CD4-positive, alpha-beta T cell treated with Interleukin-2 at 100 ng/mL for 4 hours (primary cell): ENCODE data around the gene ZSWIM3.
"Not testable (repeated sequence)": the region's sequence is repeated elsewhere in the genome, so short reads cannot be mapped to it uniquely, and the experiment has no call there.

Experiments
- DNase-seq: peaks from one replicate; pipeline ENCODE4 v3.0.0-alpha.2; 2020; ENCODE audit warnings: low spot score

ZSWIM3 gene

DNA sequence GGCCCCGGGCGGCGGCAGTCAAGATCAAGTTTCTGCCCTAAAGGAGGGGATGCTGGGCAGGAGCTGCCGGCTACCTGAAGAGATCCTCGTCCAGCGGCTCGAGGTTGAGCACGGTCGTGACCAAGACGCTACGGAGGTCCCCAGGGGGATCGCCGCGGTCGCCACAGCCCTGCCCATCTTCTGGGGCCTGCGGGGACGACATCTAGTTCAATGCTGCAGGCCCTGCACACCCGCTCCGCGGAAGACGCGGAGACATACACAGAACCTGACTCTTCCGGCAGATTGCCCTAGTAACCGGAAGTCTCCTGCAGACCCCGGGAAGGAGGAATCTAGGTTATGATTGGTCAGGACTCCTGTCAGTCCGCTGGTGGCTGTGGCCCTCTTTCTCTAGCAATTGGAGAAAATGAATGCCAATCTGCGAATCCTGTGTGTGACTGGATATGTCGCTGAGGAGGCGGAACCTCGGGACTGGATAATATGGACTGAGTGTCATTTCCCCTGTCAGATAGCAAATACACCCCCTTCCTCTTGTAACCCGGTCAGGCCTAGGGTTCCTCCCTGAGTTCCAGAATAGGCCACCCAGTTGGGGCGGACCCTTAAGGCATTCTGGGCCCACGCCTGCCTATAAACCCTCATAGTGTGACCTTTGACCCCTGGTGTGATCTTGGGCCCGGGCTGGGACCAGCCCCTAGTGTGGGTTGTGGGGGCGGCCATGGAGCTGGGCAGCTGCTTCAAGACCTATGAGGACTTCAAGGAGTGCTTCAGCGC, at the start of gene ZSWIM3, which contains the start of gene ACOT8:
ZSWIM3 (plus strand) TSS at position 501 of the 768 bp plus-strand sequence; CDS start at position 713, 212 bp downstream.
ACOT8 (minus strand) TSS at position 279 of the 768 bp plus-strand sequence; CDS start at position 202, 77 bp downstream.
- peak; percentile 100 for DNase-seq

DNA sequence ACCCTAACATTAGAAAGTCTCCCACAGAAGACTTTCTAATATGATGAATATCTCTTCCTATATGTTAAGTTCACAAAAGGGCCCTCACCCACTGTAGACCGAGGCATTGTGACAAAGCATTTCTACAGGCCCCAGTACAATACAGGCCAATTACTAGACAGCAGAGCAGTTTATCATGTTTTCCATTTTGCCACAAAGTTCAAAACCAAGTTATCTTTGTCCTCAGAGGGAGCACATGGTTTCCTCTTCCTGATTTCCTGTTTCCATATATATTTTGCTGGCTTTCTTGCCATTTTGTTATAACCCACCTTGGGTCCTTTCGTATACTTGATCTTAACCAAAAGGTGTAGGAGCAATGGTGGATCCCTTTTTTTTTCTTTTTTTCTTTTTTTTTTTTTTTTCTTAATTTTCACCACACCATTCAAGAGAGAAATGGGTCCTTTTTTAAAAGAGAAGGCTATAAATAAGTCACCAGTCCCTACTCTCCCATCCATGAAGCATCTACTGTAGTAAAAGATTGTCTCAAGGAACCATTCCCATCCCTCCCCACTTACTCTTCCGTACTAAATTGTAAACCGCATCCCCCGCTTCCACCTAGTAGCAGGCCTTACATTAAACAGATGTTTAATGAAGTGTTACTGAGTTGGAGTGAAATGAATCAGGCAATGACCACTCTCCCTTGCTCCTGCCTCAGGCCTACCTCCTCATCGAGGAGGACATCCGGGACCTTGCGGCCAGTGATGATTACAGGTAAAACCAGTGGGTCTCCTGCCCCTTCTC, 47.0 kb upstream of the ZSWIM3 start:
- no peak for DNase-seq

DNA sequence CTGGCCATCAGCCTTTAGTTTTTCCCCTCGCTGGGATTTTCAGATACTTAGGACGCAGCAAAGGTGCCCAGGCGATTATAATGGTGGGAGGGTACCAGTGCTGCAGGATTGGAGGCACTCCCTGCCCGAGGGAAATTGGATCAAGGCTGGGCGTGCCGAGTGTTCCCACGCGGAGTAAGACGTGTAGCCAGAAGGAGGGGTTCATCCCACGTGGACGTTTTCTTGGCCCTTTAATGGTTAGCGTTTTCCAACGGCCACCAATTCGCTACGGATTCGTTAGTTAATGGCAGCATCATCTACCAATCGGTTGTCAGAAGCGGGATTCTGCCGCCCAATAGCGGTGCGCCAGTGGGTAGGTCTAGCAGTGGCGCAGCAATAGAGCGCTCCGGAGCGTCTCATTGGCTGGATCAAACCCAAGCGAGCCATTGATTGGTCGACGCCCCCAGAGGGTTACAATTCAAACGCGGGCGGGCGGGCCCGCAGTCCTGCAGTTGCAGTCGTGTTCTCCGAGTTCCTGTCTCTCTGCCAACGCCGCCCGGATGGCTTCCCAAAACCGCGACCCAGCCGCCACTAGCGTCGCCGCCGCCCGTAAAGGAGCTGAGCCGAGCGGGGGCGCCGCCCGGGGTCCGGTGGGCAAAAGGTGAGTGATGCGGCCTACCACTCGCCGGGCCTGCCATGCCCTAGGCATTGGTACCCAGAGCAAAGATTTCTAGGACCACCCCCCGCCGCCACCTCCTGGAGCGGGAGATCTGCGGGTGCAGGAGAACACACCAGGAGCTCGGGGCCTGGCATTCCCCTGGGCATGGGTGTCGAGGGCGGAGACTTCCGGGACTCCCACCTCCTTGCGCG, 45.0 kb upstream of the ZSWIM3 start, which contains the start of gene UBE2C:
UBE2C (plus strand) TSS at position 488 of the 849 bp plus-strand sequence; CDS start at position 540, 52 bp downstream.
- DNase-seq = peak; percentile 98

DNA sequence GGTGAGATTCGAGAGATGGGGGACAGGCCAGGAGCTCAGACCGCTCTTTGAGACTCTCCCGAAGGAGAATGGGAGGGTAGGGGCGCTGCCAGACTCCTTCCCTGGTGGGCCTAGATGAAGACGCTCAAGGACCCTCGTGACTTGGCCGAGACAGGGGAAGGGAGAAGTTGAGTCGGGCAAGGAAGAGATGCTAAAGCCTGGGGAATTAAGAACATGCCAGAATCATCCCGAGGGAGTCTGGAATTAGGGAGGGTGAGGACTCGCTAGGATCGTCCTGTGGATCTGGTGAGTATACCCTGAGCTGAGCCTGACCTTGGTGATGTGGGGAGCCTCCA, 44.4 kb upstream of the ZSWIM3 start:
- no peak for DNase-seq

DNA sequence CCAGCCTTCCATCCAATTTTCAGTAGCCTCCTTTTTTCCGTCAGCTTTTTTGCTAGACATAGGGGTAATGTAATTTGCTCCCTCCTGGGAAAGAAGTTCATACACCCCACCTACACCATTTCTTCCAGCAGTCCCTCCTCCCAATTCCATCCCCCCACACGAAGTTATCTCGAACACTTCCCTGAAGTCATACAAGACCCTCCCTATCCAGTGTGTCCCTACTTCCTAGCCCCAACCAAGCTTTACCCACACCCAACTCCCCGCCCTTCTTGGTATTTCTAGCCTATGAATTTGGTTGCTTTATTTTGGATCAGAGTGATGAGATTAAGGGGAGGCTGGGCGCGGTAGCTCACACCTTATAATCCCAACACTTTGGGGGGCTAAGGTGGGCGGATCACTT, 43.9 kb upstream of the ZSWIM3 start:
- DNase-seq = no peak

DNA sequence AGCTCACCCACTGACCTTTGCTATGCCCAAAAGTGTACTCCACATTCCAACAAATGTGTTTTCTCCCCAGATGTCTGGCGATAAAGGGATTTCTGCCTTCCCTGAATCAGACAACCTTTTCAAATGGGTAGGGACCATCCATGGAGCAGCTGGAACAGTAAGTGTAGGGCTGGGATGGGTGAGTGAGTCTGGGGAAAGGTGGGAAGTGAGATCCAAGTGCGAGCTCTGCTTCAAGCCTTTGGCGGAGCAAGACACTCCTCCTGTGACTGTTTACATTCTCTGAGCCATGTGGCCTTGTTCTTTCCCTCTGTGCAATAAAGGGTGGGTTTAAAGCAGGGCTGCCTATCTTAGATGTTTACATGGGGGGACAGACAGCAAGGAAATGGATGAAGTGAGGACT, 43.1 kb upstream of the ZSWIM3 start:
- no peak for DNase-seq

DNA sequence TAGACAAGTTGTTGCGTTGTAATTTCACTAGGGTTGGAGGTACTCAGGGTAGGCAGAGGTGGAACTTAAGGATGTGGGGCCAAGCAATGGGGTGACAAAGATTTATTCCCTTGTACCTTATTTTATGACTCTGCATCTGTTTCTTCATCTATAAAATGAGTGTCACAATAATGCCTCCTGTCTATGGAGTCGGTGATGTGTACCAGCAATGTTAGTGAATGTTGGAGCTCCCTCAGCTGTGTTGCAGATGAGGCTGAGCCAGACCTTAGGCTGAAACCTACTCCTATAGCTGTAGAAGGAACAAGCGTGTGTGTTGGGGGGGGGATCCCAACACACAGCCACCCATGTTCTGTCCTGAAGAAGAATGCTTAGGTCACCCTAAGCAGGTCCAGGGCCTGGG, 40.5 kb upstream of the ZSWIM3 start:
- no peak for DNase-seq

DNA sequence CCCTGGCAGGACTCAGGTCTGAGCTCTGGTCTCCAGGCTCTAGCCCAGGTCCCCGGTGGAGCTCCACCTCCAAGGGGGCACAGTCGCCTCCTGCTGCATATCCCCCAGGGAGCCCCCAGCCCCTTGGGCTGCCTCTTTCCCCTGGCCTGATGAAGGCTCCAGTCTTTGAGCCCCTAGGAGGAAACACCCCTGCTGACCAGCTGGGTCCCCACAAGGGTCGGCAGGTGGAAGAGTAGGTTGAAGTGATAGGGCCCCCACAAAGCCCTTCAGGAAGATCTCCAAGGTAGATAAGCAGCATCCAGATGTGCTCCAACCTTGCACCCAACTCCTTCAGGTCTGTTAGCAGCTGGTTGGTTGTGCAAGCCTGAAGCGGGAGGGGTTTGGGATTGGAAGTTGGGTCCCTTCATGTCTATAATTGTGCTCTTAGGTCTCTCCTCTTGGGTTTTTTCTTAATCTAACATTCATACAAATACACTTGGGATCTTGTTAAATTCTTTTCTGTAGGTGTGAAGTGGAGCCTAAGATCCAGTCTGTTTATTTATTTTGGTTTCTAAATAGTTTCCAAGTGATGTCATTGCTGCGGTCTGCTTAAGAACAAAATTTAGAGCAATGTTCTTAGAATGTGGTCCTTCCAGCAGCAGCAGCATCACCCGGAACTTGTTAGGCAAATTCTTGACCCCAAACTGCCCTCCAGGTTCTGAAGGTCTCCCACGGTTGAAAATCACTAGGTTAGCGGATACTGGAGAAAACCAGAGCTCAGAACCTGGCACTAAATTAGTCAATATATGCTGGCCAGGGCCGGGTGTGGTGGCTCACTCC, 39.8 kb upstream of the ZSWIM3 start:
- no peak for DNase-seq

DNA sequence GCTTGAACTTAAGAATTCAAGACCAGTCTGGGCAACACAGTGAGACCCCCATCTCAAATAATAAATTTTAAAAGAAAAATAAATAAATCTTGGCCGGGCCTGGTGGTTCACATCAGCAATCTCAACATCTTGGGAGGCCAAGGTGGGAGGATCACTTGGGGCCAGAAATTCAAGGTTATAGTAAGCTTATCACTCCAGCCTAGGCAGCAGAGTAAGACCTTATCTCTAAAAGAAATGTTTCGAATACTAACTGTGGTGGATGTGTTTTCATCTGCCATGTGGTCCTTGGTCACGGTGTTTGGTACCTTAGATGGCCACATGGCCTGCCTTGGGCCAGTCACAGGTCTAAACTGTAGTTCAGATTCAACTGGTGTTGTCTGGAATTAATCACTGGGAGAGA, 39.2 kb upstream of the ZSWIM3 start:
- DNase-seq = no peak

DNA sequence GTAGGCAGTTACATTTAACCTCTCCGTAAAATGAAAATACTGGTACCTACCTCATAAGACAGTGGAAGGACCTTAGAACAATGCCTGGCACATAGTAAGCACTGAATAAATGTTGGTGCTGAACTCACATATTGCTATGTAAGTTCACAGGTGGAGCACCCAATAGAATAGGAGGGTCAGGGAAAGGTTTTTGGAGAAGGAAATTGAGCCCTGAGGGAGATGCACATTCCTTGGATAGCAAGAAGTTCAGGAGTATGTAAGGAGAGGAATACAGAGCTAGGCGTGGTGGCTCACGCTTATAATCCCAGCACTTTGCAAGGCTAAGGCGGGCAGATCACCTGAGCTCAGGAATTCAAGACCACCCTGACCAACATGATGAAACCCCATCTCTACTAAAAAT, 37.9 kb upstream of the ZSWIM3 start:
- no peak for DNase-seq

DNA sequence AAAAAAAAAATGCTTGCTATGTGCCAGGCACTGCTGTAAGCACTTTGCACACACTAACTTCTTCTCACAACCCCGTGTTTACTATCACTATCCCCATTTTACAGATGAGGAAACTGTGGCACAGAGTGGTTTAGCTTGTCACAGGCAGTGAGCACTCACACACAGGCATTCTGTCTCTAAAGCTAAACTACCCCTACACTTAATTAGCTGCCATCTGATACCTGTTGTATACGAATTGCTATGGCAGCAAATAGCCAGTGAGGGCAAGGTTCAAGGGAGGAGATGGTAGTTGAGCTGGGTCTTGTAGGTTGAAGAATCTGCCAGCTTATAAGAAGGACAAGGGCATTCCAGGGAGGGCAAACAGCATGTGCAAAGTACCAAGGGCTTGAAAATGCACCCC, 35.5 kb upstream of the ZSWIM3 start:
- no peak for DNase-seq

DNA sequence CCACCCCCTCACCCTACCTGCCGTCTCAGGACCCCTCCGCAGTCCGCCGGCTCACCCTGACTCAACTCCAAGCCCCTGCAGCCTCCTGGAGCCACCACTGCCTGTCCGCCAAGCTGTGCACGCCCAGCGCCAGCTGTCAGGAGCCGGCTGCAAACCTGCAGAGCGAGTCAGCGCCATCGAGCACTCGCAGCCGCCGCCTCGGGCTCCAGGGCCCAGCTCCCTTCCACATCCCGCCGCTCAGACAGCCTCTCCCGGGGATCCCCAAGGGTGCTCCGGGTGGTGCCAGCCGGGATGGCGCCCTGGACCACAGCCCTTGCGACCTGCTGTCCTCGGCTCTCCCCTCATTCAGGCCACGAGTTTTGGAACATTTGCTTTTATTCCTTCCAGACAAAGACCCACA, 34.6 kb upstream of the ZSWIM3 start:
- no peak for DNase-seq

DNA sequence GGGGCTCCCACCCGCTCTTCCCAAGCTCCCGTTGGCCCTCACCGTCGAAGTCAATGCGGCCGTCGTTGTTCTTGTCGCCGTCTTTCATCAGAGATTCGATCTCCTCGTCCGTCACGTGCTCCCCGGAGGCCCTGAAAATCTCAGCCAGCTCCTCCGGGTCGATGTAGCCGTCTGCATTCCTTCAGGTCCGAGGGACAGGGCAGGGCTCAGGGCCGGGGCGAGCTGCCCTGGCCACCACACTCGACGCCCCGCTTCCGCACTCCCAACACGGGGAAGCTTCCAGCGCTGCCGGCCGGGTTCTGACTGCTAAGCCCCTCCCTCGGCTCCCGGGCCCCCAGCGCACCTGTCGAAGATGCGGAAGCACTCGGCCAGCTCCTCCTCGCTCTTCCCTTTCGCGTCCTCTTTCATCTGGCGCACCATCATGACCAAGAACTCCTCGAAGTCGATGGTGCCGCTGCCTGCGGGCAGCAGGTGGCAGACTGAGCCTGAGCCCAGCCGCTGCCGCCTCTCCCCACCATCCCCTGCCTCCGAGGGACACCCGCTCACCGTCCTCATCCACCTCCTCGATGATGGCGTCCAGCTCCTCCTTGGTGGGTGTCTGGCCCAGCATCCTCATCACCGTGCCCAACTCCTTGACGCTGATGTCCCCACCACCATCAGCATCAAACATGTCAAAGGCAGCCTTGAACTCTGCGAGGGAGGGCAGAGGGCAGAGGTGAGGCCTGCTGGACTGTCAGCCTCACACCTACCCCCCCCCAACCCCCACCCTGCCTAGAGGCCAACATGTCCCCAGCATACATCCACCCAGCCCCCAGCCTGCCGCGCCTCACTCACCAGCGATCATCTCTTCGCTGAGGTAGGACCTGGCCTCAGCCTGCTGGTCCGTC, 33.2 kb upstream of the ZSWIM3 start:
- peak; percentile 51 for DNase-seq

DNA sequence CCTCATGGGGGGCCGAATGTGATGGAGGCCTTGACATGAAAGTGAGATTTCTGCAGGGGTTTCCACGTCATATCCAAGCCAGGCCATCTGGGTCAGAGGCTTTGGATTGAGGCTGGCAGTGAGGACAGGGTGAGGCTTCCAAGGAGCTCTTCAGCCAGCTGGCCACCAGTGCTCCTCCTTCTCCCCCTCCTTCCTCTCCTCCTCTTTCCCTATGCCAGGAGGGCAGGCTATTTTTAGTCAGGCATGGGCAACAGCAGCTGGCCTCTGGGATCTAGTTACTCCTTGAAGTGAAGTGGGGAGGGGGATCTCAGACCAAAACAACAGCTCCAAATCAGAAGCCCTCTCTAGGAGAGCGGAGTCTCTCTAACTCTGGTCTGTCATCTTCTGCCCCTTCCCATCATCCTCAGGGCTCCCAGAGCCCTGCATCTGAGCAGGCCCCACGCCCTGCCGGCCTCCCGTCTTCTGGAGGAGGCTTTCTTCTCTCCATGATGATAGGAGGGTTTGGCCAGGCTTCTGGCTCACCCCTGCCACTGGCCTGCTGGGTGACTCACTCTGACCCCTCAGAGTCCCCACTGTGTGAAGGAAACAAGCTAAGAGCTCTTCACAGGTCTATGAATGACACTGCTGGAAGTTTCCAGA, 30.9 kb upstream of the ZSWIM3 start:
- DNase-seq = no peak

DNA sequence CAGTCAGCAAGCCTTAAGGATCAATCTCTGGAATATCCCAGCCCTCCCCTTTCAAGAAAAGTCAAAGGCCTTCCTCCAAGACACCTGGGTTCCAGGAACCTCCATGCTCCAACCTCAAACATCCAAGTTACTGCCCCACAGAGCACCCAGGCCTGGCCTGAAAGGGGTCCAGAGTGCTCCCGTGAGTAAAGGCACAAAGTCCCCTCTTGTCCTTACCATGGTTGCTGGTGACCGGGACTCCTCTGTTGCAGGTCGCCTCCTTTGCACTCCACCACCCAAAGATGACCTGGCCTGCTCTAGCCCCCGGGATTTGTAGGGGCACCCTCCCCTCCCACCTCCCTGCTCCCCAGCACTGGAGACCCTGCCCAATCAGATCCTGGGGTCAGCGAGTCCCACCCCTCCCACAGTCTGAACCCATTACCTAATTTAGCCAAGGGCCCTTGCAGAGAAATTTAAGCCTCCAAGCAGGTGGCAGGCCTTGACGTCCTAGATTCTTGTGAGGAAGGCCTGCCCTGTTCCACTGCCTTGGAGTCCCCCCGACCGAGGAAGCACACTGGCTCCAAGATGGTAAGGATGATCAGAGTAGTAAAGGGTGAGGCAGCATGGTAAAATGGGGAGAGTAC, 30.3 kb upstream of the ZSWIM3 start, which contains the start of gene TNNC2:
TNNC2 (minus strand) TSS at position 283 of the 623 bp plus-strand sequence; CDS start at position 219, 64 bp downstream.
- DNase-seq = no peak

DNA sequence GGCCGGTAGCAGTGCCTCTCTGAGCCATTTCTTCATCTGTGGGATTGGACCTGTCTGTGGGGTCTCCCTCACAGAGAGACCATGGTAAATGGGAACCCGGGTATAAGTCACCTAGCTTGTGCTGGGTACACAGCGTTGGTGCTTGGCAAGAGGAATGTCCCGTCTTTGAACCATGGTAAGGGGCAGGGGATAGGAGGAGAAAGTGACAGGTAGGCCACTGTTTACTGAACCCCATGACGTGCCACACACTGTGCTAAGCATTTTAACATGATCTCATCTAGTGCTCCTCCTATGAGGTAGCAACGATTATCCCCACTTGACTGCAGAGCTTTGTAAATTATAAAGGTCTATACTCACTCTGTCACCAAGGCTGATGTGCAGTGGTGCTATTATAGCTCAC, 29.7 kb upstream of the ZSWIM3 start:
- DNase-seq = no peak

DNA sequence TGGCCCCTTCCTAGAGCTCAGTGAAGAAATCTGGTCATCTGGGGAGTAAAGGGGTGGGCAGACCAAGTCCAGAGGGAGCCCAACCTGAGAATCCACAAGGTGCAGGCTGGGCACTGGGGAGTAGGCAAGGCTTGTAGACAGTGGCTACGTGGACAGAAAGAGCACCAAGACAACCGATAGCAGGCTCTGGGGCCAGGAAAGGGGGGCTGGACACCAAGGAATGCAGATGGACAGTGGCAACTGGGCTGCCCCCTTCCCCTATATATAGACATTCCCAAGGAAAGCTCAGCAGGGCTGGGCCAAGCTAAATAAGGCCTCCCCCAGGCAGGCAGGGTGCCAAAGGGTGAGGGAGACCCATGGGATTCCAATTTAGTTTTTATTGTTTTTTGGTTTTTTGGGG, 28.8 kb upstream of the ZSWIM3 start:
- no peak for DNase-seq

DNA sequence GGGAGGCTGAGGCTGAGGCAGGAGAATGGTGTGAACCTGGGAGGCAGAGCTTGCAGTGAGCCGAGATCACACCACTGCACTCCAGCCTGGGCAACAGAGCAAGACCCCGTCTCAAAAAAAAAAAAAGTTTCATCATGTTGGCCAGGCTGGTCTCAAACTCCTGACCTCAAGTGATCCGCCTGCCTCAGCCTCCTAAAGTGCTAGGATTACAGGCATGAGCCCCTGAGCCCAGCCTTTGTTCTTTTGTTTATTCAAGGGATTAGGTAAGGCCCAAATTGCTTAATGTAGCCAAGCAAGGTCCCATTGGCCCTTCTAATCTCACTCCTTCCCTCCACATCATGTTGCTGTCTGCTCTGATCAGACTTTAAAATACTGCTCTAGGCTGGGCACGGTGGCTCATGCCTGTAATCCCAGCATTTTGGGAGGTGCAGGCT, 27.7 kb upstream of the ZSWIM3 start:
- not testable (repeated sequence) for DNase-seq

DNA sequence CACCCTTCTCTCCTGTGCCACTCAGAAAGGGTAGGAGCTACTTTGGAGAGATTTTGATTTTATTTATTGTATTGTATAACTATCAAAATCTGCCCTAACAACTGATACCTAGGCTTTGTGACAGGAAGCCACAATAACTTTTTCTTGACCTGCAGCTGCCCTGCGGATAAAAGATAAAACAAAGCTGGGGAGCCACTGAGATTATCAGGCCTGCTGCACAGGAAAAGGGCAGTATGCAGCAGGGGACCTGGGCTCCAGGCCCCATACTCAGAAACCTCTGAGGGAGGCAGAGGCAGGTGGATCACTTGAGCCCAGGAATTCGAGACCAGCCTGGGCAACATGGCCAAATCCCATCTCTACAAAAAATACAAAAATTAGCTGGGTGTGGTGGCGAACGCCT, 24.8 kb upstream of the ZSWIM3 start:
- DNase-seq = no peak
